Renal cortex interstitium (tissue), 11 donors: ENCODE data around the gene IL21R. TPM values are rescaled to one million over a fixed set of nuclear protein-coding genes. Genes with fewer than 3 reads are reported as not detected.
"Not testable (repeated sequence)": the region's sequence is repeated elsewhere in the genome, so short reads cannot be mapped to it uniquely, and the experiment has no call there.

Experiments
- DNase-seq, 11 donors: peaks; one replicate each; pipeline ENCODE4 v3.0.0-alpha.2; 2013; ENCODE audit warnings: low read depth in 9 of 11, low spot score in 4 of 11; ENCODE audit errors: extremely low read depth in 1 of 11
- polyA plus RNA-seq, 3 donors: library from polyadenylated mRNA; unstranded; fragments of 120-200 nt; gene quantifications; one replicate each; pipeline ENCODE4 v1.2.1, GENCODE V29; 2013; ENCODE audit not compliant: insufficient read length in 3 of 3

The IL21R gene
- polyA plus RNA-seq, 3 donors = 0.14 to 0.32 (median 0.17) TPM

- no peak for DNase-seq
Measured at GRCh38 chr16:27398894-27399853, 2.8 kb upstream of the IL21R start.

GRCh38 chr16:27399969-27400368, 2.0 kb upstream of the IL21R start:
- DNase-seq = no peak

- DNase-seq = no peak
Measured at GRCh38 chr16:27400751-27401620, 988 bp upstream of the IL21R start.

- no peak for DNase-seq
Measured at GRCh38 chr16:27402569-27402963, 592 bp downstream of the IL21R start.

- DNase-seq = no peak
Measured at GRCh38 chr16:27402964-27403600, 1.1 kb downstream of the IL21R start.

GRCh38 chr16:27403601-27403992, 1.6 kb downstream of the IL21R start:
- no peak for DNase-seq

GRCh38 chr16:27404163-27404823, 2.3 kb downstream of the IL21R start:
- DNase-seq = no peak

GRCh38 chr16:27405546-27406451, 3.8 kb downstream of the IL21R start:
- no peak for DNase-seq

- no peak for DNase-seq
Measured at GRCh38 chr16:27406511-27407128, 4.6 kb downstream of the IL21R start.

- DNase-seq = no peak
Measured at GRCh38 chr16:27407133-27407532, 5.2 kb downstream of the IL21R start.

GRCh38 chr16:27408012-27408601, 6.1 kb downstream of the IL21R start:
- DNase-seq = no peak

GRCh38 chr16:27408602-27409031, 6.6 kb downstream of the IL21R start:
- DNase-seq = no peak

GRCh38 chr16:27409958-27410357, 8.0 kb downstream of the IL21R start:
- not testable (repeated sequence) for DNase-seq

GRCh38 chr16:27410761-27411160, 8.8 kb downstream of the IL21R start:
- no peak for DNase-seq

- no peak for DNase-seq
Measured at GRCh38 chr16:27413956-27414355, 12.0 kb downstream of the IL21R start.

- DNase-seq = no peak
Measured at GRCh38 chr16:27414788-27415431, 12.9 kb downstream of the IL21R start.
